DMS114 treated with DMSO at 0.1 percent for 48 hours (cell line): ENCODE measurements around the gene KDM1A.
A peak's percentile ranks its signal among the peaks of the same experiment; 100 is the strongest.
"Not testable (repeated sequence)": the region's sequence is repeated elsewhere in the genome, so short reads cannot be mapped to it uniquely, and the experiment has no call there.

Source experiments
- DNase-seq: peaks from one replicate; lab custom pipeline; 2025; ENCODE audit not compliant: unreplicated experiment; lab: John Stamatoyannopoulos, UW

The KDM1A gene

DNA sequence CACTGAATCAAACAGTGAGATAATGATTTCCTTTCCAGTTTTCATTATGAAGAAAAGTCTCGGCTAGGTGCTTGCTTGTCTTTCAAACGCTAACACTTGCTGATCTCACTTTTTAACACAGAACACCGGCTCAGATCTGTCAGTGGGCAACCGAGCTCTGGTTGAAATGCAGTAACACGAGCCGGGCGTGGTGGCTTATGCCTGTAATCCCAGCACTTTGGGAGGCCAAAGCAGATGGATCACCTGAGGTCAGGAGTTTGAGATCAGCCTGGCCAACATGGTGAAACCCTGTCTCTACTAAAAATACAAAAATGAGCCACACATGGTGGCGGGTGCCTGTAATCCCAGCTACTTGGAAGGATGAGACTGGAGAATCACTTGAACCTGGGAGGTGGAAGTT lies 9.2 kb upstream of the KDM1A start:
- not testable (repeated sequence) for DNase-seq

DNA sequence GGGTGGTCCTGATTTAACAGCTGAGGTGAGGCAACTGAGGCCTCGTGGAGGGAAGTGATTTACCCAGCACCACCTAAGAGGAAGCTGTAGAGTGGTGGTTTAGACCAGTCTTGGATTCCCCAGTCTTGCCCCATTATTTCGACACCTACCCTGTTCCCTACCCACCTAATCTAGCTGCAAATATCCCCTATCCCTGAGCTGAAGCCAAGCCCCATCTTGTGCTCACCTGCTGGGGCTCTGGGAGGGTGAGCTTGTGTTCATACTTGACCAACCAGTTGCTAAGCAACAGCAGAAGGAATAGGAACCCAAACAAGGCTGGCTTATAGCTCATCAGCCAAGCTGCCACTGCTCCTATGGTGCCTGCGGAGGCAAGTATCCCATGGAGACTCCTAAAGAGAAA lies 5.6 kb upstream of the KDM1A start:
- no peak for DNase-seq

DNA sequence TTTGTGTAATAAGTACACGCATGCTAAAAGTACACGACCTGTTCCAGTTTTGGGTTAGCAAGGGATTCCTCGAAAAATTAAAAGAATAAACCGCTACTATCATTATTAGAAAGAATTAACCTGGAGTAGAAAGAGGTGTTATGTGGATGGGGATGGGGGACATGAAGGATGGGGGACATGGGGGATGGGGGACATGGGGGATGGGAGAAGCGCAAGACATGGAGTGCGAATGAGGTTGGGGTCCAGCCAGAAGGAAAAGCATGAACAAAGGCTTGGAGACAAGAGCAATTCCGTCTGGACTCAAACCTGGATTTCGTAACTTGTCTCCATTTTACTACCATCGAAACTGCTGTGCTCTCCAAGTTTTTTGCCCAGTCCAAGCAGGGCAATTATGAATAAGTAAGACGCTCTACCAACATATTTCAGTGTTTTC lies 591 bp upstream of the KDM1A start:
- no peak for DNase-seq

DNA sequence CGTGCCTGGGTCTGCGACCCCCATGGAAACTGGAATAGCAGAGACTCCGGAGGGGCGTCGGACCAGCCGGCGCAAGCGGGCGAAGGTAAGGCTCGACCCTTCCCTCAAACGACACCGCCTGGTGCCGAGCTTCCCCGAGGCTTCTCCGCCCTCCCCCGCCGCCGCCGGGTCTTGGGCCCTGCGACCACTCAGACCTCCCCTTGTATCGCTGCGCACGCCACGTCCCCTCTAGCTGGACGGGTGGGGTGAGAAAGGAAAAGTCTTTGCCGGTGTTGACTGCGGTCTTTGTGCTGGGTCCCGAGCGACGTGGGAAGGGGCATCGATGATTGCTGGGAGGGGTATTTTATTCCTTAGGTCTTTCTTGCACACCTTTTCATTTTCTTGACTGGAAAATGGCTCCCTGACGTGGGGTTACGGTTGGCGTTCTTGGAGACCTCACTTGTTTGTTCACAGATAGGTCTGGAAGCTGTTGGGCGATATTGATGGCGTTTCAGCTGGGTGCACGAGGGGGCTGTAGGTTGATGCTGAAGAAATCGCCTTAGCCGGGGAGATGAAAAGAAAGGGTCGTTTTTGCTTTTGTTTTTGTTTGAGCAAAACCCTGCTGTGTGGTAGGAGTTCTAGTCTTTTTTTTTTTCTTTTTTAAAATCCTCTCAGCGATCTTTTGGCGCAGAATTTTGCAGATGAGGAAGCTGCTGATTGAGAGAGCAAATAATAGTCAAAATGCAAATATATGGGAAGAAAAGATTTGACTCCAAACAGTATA lies 776 bp downstream of the KDM1A start:
- DNase-seq = peak; percentile 16

DNA sequence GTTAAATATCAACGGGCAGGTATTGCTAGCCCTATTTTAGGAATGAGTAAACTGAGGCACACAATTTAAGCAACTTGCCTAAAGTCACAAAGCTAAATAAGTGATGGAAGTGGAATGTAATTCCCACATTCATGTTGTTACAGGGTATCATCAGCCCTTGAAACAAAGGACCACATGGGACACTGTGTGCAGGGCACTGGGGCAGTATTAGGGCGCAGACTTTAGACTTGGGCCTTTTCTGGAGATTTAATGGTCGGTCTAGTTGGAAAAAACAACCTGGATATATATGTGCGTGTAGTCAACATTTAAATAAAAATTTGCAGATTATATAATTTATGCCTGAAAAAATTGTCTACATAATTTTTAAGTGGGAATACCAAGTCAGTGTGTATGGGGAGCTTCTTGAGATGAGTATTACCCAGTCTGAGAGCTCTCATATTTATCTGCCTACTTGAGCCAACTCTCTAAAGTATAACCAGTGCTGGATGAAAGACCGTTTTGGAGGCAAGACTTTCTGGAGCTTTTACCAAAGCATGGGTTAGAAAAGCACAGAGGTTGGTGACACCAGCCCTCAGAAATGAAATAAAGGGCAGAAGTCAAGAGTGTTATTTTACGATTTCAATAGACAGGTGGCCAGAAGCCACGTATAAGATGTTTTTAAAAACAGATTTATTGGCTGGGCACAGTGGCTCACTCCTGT lies 1.6 kb downstream of the KDM1A start:
- DNase-seq = no peak

- DNase-seq = no peak
Measured at GRCh38 chr1:23021834-23022233, 2.6 kb downstream of the KDM1A start.

DNA sequence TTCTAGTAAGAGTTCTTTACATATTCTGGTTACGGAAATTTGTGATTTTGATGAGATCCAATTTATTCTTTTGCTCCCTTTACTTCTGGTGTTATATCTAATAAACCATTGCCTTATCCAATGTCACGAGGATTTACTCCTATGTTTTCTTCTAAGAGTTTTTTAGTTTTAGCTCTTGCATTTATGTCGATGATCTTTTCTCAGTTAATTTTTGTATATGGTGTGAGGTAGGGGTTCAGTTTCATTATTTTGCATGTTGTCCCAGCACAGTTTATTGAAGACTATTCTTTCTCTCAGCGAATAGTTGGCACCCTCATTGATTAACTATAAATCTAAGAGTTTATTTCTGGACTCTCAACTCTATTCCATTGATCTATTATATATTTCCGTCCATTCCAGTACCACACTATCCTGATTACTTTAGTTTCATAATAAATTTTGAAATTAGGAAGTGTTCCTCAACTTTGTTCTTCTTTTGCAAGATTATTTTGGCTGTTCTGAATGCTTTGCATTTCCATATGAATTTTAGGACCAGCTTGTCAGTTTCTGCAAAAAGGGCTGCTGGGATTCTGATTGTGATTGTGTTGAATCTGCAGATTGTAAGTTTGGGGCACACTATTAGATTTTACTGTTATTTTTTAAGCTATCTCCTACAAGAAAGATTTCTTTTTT lies 4.0 kb downstream of the KDM1A start:
- no peak for DNase-seq

- DNase-seq = no peak
Measured at GRCh38 chr1:23026568-23026967, 7.3 kb downstream of the KDM1A start.

DNA sequence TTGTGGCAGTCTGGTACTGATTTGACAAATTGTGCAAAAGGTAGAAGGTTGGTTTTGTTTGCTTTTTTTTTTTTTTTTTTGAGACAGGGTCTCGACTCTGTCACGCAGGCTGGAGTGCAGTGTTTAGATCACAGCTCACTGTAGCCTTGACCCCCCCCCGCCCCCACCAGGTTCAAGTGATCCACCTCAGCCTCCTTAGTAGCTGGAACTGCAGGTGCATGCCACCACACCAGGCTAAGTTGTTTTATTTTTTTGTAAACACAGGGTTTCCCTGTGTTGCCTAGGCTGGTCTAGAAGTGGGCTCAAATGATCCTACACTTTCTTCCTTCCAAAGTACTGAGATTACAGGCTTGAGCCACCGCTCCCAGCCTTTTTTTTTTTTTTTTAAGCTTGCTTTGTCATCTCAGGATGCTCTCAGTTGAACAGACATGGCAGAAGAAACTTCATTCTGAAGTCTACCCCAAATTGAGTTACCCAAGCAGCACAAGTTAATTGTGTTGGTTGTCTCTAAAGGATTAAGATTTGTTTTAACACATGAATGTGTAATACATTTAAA lies 8.2 kb downstream of the KDM1A start:
- no peak for DNase-seq

DNA sequence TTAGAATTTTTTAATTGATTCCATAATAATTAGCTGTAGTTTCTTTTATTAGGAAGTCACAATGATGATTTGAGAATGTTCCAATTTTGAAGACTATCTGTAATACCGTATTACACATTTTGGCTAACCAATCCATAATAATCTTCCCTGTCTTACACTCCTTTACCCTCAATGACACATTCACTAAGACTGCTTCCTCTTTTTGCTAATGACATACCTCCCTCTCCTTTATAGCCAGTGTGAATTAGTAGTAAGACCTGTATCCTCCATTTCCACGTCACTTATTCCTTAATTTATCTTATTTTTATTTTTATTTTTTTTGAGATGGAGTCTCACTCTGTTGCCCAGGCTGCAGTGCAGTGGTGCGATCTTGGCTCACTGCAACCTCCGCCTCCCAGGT lies 10.1 kb downstream of the KDM1A start:
- no peak for DNase-seq

DNA sequence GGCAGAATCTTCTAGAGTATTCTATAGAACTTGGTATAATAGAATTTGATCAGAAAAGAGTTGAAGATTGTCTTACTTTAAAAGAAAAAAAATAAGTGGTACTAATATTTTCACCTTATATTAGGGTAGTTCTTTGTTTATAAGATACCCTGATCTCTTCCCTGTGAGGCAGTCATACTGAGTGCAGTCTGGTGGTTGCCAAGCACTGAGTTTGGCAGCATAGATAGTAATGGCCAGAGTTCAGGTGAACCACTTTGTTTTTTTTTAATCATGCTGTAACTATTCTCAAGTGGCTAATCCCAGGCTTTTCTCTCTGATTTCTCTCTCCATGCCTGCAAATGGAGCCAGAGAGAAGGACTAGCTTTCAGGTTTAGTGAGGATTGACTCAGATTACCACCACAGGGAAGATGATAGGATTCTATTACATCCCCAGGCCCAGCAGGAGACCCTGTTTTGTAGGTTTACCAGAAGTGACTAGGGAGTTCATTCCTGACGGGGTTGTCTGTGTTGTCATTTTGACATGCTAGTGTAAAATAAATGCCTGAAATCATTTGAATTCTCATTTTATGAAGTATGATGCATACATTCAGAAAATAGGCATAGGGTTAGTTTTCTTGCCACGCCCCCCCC lies 16.7 kb downstream of the KDM1A start:
- no peak for DNase-seq

DNA sequence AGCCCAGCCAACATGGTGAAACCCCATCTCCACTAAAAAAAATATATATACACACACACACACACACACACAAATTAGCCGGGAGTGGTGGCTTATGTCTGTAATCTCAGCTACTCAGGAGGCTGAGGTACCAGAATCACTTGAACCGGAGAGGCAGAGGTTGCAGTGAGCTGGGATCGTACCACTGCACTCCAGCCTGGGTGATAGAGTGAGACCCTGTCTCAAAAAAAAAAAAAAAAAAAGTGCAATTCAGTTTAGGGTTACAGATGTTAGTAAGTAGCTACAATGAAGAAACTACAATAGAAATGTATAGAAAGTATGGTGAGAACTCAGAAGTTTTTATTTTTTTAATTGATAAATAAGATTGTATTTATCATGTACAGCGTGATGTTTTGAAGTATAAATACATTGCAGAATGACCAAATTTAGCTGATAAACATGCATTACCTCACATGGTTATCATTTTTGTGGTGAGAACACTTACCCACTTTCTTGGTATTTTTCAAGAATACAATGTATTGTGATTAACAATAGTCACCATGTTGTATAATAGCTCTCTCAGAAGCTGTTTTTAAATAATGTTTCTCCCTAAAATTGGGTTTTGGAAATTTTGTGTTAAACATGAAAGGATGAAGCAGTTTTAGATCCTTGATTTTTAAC lies 17.9 kb downstream of the KDM1A start:
- no peak for DNase-seq

DNA sequence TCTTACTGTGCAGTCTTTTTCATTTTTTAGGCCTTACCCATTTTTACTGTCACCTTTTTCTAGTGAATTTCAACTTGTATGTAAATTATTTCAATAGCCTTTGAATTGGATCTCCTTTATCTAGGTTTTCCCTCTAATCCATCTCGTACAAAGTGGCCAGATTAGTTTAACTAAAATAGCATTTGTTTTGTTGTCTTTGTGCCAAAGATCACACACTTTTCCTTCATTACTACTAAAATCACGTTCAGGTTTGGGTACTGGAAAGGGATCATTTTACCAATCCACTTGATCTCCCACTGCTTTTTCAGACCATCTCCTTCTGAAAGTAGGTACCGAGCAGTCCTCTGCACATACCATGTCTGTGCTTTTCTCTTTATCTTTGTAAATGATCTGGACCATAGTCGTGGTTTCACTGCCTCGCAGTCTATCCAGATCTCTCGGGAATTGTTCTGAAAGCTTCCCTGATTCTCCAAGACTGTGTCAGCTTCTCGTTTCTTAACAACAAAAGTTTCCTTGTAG lies 20.1 kb downstream of the KDM1A start:
- no peak for DNase-seq

- no peak for DNase-seq
Measured at GRCh38 chr1:23040509-23040908, 21.2 kb downstream of the KDM1A start.

DNA sequence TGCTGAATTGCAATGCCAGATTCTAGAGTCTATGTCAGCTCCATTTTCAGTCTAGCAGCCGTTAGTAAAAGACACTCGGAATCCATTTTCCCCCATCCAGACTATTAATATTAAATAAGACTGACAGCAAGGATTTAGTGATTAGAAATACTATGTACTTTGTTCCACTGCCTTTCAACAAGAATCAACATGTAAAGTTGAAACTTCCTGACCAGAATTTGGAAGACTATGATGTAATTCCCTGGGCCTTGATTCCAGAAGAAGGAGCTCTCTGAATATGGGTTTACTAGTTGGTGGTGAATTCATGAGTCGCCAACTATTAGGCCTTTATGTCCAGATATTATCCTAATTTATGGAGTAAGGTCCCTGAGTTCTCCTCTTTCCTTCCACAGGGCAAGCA lies 24.8 kb downstream of the KDM1A start:
- DNase-seq = no peak

DNA sequence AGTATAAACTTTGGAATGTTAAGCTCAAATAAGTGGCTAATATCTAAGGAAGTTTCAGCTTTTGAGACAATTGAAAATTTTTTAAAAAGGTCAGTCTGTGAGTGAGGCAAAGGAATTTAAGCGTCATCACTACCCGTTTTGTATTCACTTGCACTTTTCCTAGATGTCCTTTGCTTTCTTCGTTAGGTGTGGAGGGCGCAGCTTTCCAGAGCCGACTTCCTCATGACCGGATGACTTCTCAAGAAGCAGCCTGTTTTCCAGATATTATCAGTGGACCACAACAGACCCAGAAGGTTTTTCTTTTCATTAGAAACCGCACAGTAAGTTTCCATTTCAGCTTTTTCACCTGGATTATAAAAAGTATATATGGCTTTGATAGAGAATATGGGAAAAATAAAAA lies 30.9 kb downstream of the KDM1A start:
- no peak for DNase-seq

- no peak for DNase-seq
Measured at GRCh38 chr1:23051290-23051909, 32.1 kb downstream of the KDM1A start.

GRCh38 chr1:23057301-23057700 lies 38.0 kb downstream of the KDM1A start:
- no peak for DNase-seq

DNA sequence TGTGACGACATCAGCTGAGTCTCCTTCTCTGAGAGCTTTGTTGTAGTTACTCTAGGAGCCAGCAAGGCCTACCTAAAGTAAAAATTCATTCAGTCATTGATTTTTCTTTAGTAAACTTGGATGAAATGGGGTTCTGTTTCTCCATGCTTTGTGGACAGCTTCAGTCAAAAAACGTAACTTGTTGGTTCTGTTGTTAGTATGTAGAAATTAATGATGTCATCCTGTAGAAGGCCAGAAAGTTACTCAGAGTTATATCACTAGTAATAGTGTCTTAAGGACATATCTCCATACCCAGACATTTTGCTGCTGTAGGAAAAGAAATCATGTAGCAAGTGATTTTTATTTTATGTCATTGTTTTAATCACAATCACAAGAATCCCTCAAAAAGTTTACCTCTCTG lies 43.0 kb downstream of the KDM1A start:
- DNase-seq = no peak

GRCh38 chr1:23065385-23065784 lies 46.1 kb downstream of the KDM1A start:
- DNase-seq = no peak
